GM20431 (cell line): ENCODE measurements around the gene MYL10.
"Not testable (repeated sequence)": the region's sequence is repeated elsewhere in the genome, so short reads cannot be mapped to it uniquely, and the experiment has no call there.

Source experiments
- in situ Hi-C: fragments of 300-500 bp; cut with MseI, MboI; formaldehyde crosslinking; loops from one replicate; pipeline ENCODE4 v1.15.0; 2020; ENCODE audit warnings: low sequenced_read_pairs; ENCODE audit not compliant: unreplicated experiment

Gene MYL10

GRCh38 chr7:101622609-101623173, 6.4 kb downstream of the MYL10 start:
- in situ Hi-C loops, result no loop called here

GRCh38 chr7:101620991-101621390, 8.1 kb downstream of the MYL10 start:
- in situ Hi-C loops, result no loop called here

- in situ Hi-C loops, result no loop called here
Observed at GRCh38 chr7:101620395-101620794, 8.7 kb downstream of the MYL10 start.

- in situ Hi-C loops, result no loop called here
Observed at GRCh38 chr7:101618916-101619315, 10.2 kb downstream of the MYL10 start.

GRCh38 chr7:101618207-101618839, 10.8 kb downstream of the MYL10 start:
- in situ Hi-C loops, result no loop called here

- in situ Hi-C loops, result no loop called here
Observed at GRCh38 chr7:101617451-101618206, 11.5 kb downstream of the MYL10 start.

GRCh38 chr7:101615446-101615845, 13.7 kb downstream of the MYL10 start:
- in situ Hi-C loops, result no loop called here

- in situ Hi-C loops, result no loop called here
Observed at GRCh38 chr7:101614939-101615302, 14.2 kb downstream of the MYL10 start.

- in situ Hi-C loops, result no loop called here
Observed at GRCh38 chr7:101614098-101614938, 14.8 kb downstream of the MYL10 start.

GRCh38 chr7:101612885-101613515, 16.1 kb downstream of the MYL10 start:
- in situ Hi-C loops, result no loop called here

GRCh38 chr7:101608772-101609713, 20.1 kb downstream of the MYL10 start:
- in situ Hi-C loops, result no loop called here

GRCh38 chr7:101606498-101606923, 22.6 kb downstream of the MYL10 start:
- in situ Hi-C loops, result no loop called here

GRCh38 chr7:101605611-101606497, 23.2 kb downstream of the MYL10 start:
- in situ Hi-C loops, result no loop called here

GRCh38 chr7:101604934-101605332, 24.2 kb downstream of the MYL10 start:
- in situ Hi-C loops, result not testable (repeated sequence)

- in situ Hi-C loops, result no loop called here
Observed at GRCh38 chr7:101604331-101604933, 24.7 kb downstream of the MYL10 start.

GRCh38 chr7:101602484-101603241, 26.4 kb downstream of the MYL10 start:
- in situ Hi-C loops, result no loop called here

GRCh38 chr7:101602082-101602481, 27.0 kb downstream of the MYL10 start:
- in situ Hi-C loops, result no loop called here
